ENCODE results near the gene CCDC117.
A peak's percentile ranks its signal among the peaks of the same experiment; 100 is the strongest.
"Not testable (repeated sequence)": the region's sequence is repeated elsewhere in the genome, so short reads cannot be mapped to it uniquely, and the experiment has no call there.

Gene CCDC117

DNA sequence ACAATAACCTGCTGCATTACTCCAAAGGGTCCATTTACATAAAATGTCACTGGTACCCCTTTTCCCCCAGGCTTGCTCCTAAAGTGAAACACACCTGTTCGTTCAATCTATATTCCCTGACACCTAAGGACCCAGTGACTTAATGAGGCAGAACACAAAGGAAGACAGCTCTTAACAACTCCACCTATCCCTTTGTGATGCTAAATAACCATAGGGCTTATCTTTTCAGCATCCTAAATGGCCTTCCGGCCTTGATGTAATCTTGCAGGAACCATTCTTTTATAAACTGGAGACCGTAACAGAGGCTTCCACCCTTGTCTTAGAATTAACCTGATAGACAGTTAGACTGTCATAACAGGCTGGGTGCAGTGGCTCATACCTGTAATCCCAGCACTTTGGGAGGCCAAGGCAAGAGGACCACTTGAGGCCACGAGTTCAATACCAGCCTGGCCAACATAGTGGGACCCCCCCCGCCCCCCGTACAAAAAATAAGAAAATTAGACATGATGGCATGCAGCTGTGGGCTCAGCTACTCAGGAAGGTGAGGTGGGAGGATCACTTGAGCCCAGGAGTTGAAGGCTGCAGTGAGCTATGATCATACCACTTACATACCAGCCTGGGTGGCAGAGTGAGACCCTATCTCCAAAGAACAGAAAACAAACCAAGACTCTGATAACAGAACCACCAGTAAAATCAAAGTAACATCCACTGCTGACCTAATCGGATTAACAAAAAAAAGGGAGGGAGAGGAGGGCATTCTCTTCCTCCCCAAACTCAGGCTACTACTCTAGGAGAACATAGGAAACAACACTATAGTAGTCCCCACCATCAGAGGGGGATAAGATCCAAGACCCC lies 36.0 kb upstream of the CCDC117 start:
- Histone ChIP-seq H3K27me3 (no peaks in the 10 kb centered on the region), H3K4me3 (ENCODE audit: low read depth in 1 of 2, low read length in 1 of 2) (no peak overlapping the region), H3K27ac (no peak overlapping the region), H3K36me3 (peaks cover 13% of the 10 kb centered on the region), H3K4me1 (ENCODE audit: control insufficient read depth in 1 of 2, insufficient read depth in 1 of 2, low read depth in 1 of 2, low read length in 1 of 2) (peaks cover 7 to 10% of the 10 kb centered on the region in 2 experiments), H3K9me3 (no peaks in the 10 kb centered on the region)
- TF ChIP-seq, protein P1, sequence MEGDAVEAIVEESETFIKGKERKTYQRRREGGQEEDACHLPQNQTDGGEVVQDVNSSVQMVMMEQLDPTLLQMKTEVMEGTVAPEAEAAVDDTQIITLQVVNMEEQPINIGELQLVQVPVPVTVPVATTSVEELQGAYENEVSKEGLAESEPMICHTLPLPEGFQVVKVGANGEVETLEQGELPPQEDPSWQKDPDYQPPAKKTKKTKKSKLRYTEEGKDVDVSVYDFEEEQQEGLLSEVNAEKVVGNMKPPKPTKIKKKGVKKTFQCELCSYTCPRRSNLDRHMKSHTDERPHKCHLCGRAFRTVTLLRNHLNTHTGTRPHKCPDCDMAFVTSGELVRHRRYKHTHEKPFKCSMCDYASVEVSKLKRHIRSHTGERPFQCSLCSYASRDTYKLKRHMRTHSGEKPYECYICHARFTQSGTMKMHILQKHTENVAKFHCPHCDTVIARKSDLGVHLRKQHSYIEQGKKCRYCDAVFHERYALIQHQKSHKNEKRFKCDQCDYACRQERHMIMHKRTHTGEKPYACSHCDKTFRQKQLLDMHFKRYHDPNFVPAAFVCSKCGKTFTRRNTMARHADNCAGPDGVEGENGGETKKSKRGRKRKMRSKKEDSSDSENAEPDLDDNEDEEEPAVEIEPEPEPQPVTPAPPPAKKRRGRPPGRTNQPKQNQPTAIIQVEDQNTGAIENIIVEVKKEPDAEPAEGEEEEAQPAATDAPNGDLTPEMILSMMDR (IDR thresholded peaks at IDR 0.05): no peak

DNA sequence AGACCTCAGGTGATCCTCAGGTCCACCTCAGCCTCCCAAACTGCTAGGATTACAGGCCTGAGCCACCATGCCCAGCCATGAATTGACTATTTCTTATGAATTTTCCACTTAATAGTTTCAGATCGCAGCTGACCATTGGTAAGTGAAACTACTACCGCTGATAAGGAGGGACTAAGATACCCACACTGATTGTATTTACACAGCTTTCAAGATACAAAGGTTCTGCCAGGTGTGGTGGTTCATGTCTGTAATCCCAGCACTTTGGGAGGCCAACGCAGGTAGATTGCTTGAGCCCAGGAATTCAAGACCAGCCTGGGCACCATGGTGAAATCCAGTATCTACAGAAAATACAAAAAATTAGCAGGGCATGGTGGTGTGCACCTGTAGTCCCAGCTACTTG lies 34.8 kb upstream of the CCDC117 start:
- Histone ChIP-seq H3K4me3 (ENCODE audit: low read depth in 1 of 2, low read length in 1 of 2) (no peak overlapping the region), H3K9me3 (no peaks in the 10 kb centered on the region), H3K27ac (no peak overlapping the region), H3K36me3 (peaks cover 9% of the 10 kb centered on the region), H3K4me1 (ENCODE audit: control insufficient read depth in 1 of 2, insufficient read depth in 1 of 2, low read depth in 1 of 2, low read length in 1 of 2) (peaks cover 16 to 20% of the 10 kb centered on the region in 2 experiments), H3K27me3 (no peaks in the 10 kb centered on the region)
- TF ChIP-seq, protein P1 (IDR thresholded peaks at IDR 0.05): no peak

DNA sequence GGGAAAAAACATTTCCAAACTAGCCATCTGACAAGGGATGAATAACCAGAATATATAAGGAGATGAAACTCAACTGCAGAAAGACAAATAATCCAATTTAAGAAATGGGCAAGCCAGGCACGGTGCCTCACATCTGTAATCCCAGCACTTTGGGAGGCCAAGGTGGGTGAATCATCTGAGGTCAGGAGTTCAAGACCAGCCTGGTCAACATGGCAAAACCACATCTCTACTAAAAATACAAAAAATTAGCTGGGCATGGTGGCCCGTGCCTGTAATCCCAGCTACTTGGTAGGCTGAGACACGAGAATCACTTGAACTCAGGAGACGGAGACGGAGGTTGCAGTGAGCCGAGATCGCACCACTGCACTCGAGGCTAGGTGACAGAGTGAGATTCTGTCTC lies 33.6 kb upstream of the CCDC117 start:
- H3K9me3 ChIP-seq; H3K27ac ChIP-seq; H3K27me3 ChIP-seq; H3K36me3 ChIP-seq; H3K4me3 ChIP-seq (ENCODE audit: low read depth in 1 of 2, low read length in 1 of 2): not testable (repeated sequence)
- H3K4me1 ChIP-seq (ENCODE audit: control insufficient read depth in 1 of 2, insufficient read depth in 1 of 2, low read depth in 1 of 2, low read length in 1 of 2): peaks cover 22 to 25% of the 10 kb centered on the region in 2 experiments

DNA sequence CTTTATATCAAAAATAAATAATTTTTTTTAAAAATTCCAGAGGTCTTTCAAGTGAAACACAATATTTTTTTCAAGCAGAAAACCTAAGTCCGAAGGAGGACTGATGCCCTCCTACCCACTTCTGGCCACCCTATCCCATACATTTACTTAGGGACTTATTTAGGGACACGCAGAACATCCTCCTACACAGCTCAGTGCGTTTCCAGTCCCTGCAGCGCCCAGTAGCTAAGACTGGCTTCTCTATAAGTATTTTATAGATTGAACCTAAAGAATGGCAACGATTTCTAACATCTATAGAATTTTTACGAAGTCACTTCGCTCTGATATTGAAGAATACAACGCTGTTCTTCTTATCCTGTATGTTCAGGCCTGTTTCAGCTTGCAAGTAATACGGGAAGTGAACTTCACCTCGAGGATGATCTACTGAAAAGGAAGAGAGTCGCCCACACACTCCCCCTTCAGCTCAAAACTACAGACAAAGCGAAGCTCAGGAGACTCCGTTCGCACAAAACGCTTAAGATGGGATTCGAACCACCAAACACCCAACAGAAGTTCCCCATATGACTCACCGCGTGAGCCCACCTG lies 31.2 kb upstream of the CCDC117 start:
- Histone ChIP-seq H3K4me3 (ENCODE audit: low read depth in 1 of 2, low read length in 1 of 2) (peak overlapping the region; percentile 98 to 99), H3K4me1 (ENCODE audit: control insufficient read depth in 1 of 2, insufficient read depth in 1 of 2, low read depth in 1 of 2, low read length in 1 of 2) (peaks cover 22 to 25% of the 10 kb centered on the region in 2 experiments), H3K27ac (peak overlapping the region; percentile 91), H3K9me3 (no peaks in the 10 kb centered on the region), H3K27me3 (no peaks in the 10 kb centered on the region), H3K36me3 (no peaks in the 10 kb centered on the region)
- TF ChIP-seq, protein P1 (IDR thresholded peaks at IDR 0.05): no peak

DNA sequence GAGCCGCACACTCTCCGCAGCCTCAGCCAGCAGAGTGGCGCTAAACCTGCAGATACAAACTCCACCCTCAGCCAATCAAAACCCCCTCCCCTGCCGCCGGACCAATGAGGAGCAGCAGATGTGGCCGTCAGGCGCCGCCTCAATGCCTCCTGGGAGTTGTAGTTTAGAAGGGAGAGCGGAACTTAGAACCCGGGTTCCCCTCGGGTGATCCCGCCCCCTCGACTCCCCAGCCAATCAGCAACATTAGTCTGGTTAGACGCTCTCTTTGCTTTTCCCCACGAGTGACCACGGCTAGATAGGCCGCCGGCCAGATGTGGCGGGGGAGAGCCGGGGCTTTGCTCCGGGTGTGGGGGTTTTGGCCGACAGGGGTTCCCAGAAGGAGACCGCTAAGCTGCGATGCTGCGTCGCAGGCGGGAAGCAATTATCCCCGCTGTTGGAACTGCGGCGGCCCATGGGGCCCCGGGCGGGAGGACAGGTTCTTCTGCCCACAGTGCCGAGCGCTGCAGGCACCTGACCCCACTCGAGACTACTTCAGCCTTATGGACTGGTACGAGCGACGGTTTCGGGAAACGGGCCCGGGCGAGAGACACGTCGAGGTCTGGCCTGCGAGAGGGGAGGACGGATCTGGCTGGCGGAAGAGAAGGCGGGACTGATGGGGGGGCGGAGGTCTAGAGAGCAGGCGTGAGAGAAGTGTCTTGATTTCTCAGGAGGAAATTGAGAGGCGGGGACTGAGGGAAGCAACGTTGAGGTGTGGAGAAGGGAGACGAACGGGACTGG lies 30.5 kb upstream of the CCDC117 start, which contains the start of the genes CHEK2 and HSCB:
CHEK2 (minus strand) TSS at position 36 of the 777 bp plus-strand sequence. CDS start 7,099 bp downstream, outside the sequence.
HSCB (plus strand) TSS at position 255 of the 777 bp plus-strand sequence; CDS start at position 312, 57 bp downstream.
- Histone ChIP-seq H3K9me3 (no peaks in the 10 kb centered on the region), H3K27me3 (no peaks in the 10 kb centered on the region), H3K36me3 (no peaks in the 10 kb centered on the region), H3K27ac (peak within 1 kb of the TSS; percentile 91), H3K4me3 (ENCODE audit: low read depth in 1 of 2, low read length in 1 of 2) (peak within 1 kb of the TSS; percentile 98 to 99), H3K4me1 (ENCODE audit: control insufficient read depth in 1 of 2, insufficient read depth in 1 of 2, low read depth in 1 of 2, low read length in 1 of 2) (peaks cover 22 to 25% of the 10 kb centered on the region in 2 experiments)
- TF ChIP-seq, protein P1 (IDR thresholded peaks at IDR 0.05): peak; percentile 46
